ENCODE data around the gene NR5A1.

NR5A1 gene

GRCh38 chr9:124448019-124448418, 59.2 kb downstream of the NR5A1 start:
- H3K4me3 ChIP-seq = no peak overlapping the region
- no peaks in the 10 kb centered on the region for H3K9me3 ChIP-seq (ENCODE audit: low read depth, low read length)
- no peak overlapping the region for H3K27ac ChIP-seq
- no peaks in the 10 kb centered on the region for H3K36me3 ChIP-seq (ENCODE audit: insufficient read depth, low read length)
- TF ChIP-seq EZH2 (IDR thresholded peaks at IDR 0.05) (no peak), POLR2AphosphoS5 (IDR thresholded peaks at IDR 0.05; ENCODE audit: borderline replicate concordance, low read depth, low read length) (no peak), FOXP2 (optimal IDR thresholded peaks at IDR 0.05; ENCODE audit: control extremely low read depth, extremely low read length, insufficient read depth) (no peak)
- DNase-seq (ENCODE audit: low read depth, low spot score) = no peak
- H3K9ac ChIP-seq (ENCODE audit: insufficient read length) = no peak overlapping the region

- DNase-seq (ENCODE audit: low read depth, low spot score) = no peak
- no peaks in the 10 kb centered on the region for H3K9me3 ChIP-seq (ENCODE audit: low read depth, low read length)
- H3K4me3 ChIP-seq = no peak overlapping the region
- TF ChIP-seq POLR2AphosphoS5 (IDR thresholded peaks at IDR 0.05; ENCODE audit: borderline replicate concordance, low read depth, low read length) (no peak), FOXP2 (optimal IDR thresholded peaks at IDR 0.05; ENCODE audit: control extremely low read depth, extremely low read length, insufficient read depth) (no peak), EZH2 (IDR thresholded peaks at IDR 0.05) (no peak)
- no peak overlapping the region for H3K9ac ChIP-seq (ENCODE audit: insufficient read length)
- no peaks in the 10 kb centered on the region for H3K36me3 ChIP-seq (ENCODE audit: insufficient read depth, low read length)
- H3K27ac ChIP-seq = no peak overlapping the region
Measured at GRCh38 chr9:124447297-124447661, 59.9 kb downstream of the NR5A1 start.

DNA sequence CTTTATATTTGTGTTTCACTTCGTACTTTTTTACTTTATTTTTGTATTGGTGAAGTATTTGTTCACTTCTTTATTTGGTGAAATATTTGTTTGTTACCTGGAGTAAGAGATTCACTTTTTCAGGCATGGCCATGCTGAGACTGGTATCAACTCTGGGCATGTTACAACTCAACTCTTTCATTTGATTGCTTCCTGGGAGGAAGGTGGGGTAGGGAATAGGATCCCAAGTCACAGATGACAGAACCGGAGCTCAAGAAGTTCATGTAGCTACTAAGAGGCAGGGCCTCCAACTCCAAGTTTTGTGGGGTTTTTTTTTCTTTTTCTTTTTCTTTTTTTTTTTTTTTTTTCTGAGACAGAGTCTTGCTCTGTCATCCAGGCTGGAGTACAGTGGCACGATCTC, 63.0 kb downstream of the NR5A1 start:
- H3K4me3 ChIP-seq = no peak overlapping the region
- TF ChIP-seq POLR2AphosphoS5 (IDR thresholded peaks at IDR 0.05; ENCODE audit: borderline replicate concordance, low read depth, low read length) (no peak), EZH2 (IDR thresholded peaks at IDR 0.05) (no peak), FOXP2 (optimal IDR thresholded peaks at IDR 0.05; ENCODE audit: control extremely low read depth, extremely low read length, insufficient read depth) (no peak)
- H3K9ac ChIP-seq (ENCODE audit: insufficient read length) = no peak overlapping the region
- DNase-seq (ENCODE audit: low read depth, low spot score) = no peak
- H3K27ac ChIP-seq = no peak overlapping the region
- no peaks in the 10 kb centered on the region for H3K9me3 ChIP-seq (ENCODE audit: low read depth, low read length)
- no peaks in the 10 kb centered on the region for H3K36me3 ChIP-seq (ENCODE audit: insufficient read depth, low read length)

DNA sequence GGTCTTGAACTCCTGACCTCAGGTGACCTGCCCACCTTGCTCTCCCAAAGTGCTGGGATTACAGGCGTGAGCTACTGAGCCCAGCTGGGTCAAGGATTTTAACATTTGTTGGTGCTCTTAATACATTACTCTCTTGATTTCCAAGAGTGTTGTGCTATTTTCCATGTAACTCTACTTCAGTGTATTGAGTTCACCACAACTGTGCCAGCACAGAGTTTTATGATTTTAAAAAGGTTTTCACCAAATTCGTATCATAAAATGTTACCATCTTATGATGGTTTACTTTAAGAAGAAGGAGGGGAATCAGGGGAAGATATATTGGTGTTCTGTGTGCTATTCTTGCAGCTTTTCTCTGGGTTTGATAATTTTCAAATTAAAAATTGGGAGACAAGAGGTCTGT, 63.6 kb downstream of the NR5A1 start:
- Histone ChIP-seq H3K27ac (no peak overlapping the region), H3K9me3 (ENCODE audit: low read depth, low read length) (no peaks in the 10 kb centered on the region), H3K36me3 (ENCODE audit: insufficient read depth, low read length) (no peaks in the 10 kb centered on the region), H3K4me3 (no peak overlapping the region), H3K9ac (ENCODE audit: insufficient read length) (no peak overlapping the region)
- DNase-seq (ENCODE audit: low read depth, low spot score) = no peak
- no peak for TF ChIP-seq POLR2AphosphoS5 (IDR thresholded peaks at IDR 0.05; ENCODE audit: borderline replicate concordance, low read depth, low read length)
- TF ChIP-seq EZH2 (IDR thresholded peaks at IDR 0.05) = no peak
- no peak for TF ChIP-seq FOXP2 (optimal IDR thresholded peaks at IDR 0.05; ENCODE audit: control extremely low read depth, extremely low read length, insufficient read depth)

- no peaks in the 10 kb centered on the region for H3K36me3 ChIP-seq (ENCODE audit: insufficient read depth, low read length)
- H3K9ac ChIP-seq (ENCODE audit: insufficient read length) = no peak overlapping the region
- H3K27ac ChIP-seq = no peak overlapping the region
- DNase-seq (ENCODE audit: low read depth, low spot score) = no peak
- TF ChIP-seq FOXP2 (optimal IDR thresholded peaks at IDR 0.05; ENCODE audit: control extremely low read depth, extremely low read length, insufficient read depth) (no peak), POLR2AphosphoS5 (IDR thresholded peaks at IDR 0.05; ENCODE audit: borderline replicate concordance, low read depth, low read length) (no peak), EZH2 (IDR thresholded peaks at IDR 0.05) (no peak)
- H3K9me3 ChIP-seq (ENCODE audit: low read depth, low read length) = no peaks in the 10 kb centered on the region
- H3K4me3 ChIP-seq = no peak overlapping the region
Measured at GRCh38 chr9:124442826-124443225, 64.4 kb downstream of the NR5A1 start.

- no peak for DNase-seq (ENCODE audit: low read depth, low spot score)
- H3K36me3 ChIP-seq (ENCODE audit: insufficient read depth, low read length) = no peaks in the 10 kb centered on the region
- H3K4me3 ChIP-seq = no peak overlapping the region
- TF ChIP-seq FOXP2 (optimal IDR thresholded peaks at IDR 0.05; ENCODE audit: control extremely low read depth, extremely low read length, insufficient read depth) = no peak
- TF ChIP-seq POLR2AphosphoS5 (IDR thresholded peaks at IDR 0.05; ENCODE audit: borderline replicate concordance, low read depth, low read length) = no peak
- TF ChIP-seq EZH2 (IDR thresholded peaks at IDR 0.05) = no peak
- H3K9me3 ChIP-seq (ENCODE audit: low read depth, low read length) = no peaks in the 10 kb centered on the region
- no peak overlapping the region for H3K27ac ChIP-seq
- no peak overlapping the region for H3K9ac ChIP-seq (ENCODE audit: insufficient read length)
Measured at GRCh38 chr9:124442379-124442778, 64.8 kb downstream of the NR5A1 start.

GRCh38 chr9:124441291-124441690, 65.9 kb downstream of the NR5A1 start:
- H3K4me3 ChIP-seq = no peak overlapping the region
- no peaks in the 10 kb centered on the region for H3K36me3 ChIP-seq (ENCODE audit: insufficient read depth, low read length)
- no peak overlapping the region for H3K9ac ChIP-seq (ENCODE audit: insufficient read length)
- H3K27ac ChIP-seq = no peak overlapping the region
- TF ChIP-seq EZH2 (IDR thresholded peaks at IDR 0.05) (no peak), POLR2AphosphoS5 (IDR thresholded peaks at IDR 0.05; ENCODE audit: borderline replicate concordance, low read depth, low read length) (no peak), FOXP2 (optimal IDR thresholded peaks at IDR 0.05; ENCODE audit: control extremely low read depth, extremely low read length, insufficient read depth) (no peak)
- no peak for DNase-seq (ENCODE audit: low read depth, low spot score)
- H3K9me3 ChIP-seq (ENCODE audit: low read depth, low read length) = no peaks in the 10 kb centered on the region

- Histone ChIP-seq H3K9me3 (ENCODE audit: low read depth, low read length) (no peaks in the 10 kb centered on the region), H3K27ac (no peak overlapping the region), H3K36me3 (ENCODE audit: insufficient read depth, low read length) (no peaks in the 10 kb centered on the region), H3K9ac (ENCODE audit: insufficient read length) (no peak overlapping the region), H3K4me3 (no peak overlapping the region)
- TF ChIP-seq FOXP2 (optimal IDR thresholded peaks at IDR 0.05; ENCODE audit: control extremely low read depth, extremely low read length, insufficient read depth) (no peak), EZH2 (IDR thresholded peaks at IDR 0.05) (no peak), POLR2AphosphoS5 (IDR thresholded peaks at IDR 0.05; ENCODE audit: borderline replicate concordance, low read depth, low read length) (no peak)
- DNase-seq (ENCODE audit: low read depth, low spot score) = no peak
Measured at GRCh38 chr9:124440786-124441185, 66.4 kb downstream of the NR5A1 start.

DNA sequence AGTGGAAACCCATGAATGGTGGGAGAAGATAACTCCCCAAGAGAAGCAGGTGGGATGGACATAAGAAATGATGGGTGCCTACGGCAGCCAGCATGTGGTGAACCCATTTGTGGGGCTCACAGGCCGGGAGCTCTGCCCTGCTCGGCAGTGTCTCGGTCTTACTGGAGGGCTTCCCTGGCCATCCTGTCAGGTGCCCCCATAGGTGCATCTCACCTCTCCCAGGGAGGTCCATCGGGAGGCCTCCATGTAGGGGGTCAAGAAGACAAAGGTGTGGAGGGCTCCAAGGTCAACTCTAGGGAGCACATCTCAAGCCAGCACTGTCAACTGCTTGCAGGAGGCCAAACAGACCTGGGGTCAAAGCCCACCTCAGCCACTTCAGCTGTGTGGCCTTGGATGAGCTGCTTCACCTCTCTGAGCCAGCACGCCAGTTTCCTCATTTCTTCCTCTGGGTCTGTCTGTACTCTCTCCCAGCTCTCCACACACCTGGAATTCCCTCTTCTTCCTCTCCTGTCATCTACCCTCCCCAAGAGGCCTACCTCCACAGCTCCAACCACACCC, 67.4 kb downstream of the NR5A1 start:
- Histone ChIP-seq H3K9me3 (ENCODE audit: low read depth, low read length) (no peaks in the 10 kb centered on the region), H3K27ac (no peak overlapping the region), H3K36me3 (ENCODE audit: insufficient read depth, low read length) (no peaks in the 10 kb centered on the region), H3K9ac (ENCODE audit: insufficient read length) (no peak overlapping the region), H3K4me3 (no peak overlapping the region)
- no peak for TF ChIP-seq POLR2AphosphoS5 (IDR thresholded peaks at IDR 0.05; ENCODE audit: borderline replicate concordance, low read depth, low read length)
- no peak for TF ChIP-seq FOXP2 (optimal IDR thresholded peaks at IDR 0.05; ENCODE audit: control extremely low read depth, extremely low read length, insufficient read depth)
- TF ChIP-seq EZH2 (IDR thresholded peaks at IDR 0.05) = no peak
- DNase-seq (ENCODE audit: low read depth, low spot score) = no peak

Measured in SK-N-MC (cell line).